Panc1 (cell line): Measurements from ENCODE around the gene OPN1MW3.
"Not testable (repeated sequence)": the region's sequence is repeated elsewhere in the genome, so short reads cannot be mapped to it uniquely, and the experiment has no call there.

Source experiments
- POLR2AphosphoS5 ChIP-seq: IDR thresholded peaks from 2 replicates; pipeline ENCODE4 v1.6.1; 2012; ENCODE audit warnings: mild to moderate bottlenecking, low read depth, low read length, moderate library complexity
- SIN3A ChIP-seq: IDR thresholded peaks from 2 replicates; pipeline ENCODE4 v1.6.1; 2012; ENCODE audit warnings: low read depth, mild to moderate bottlenecking, low read length, moderate library complexity, borderline replicate concordance; ENCODE audit not compliant: insufficient read depth
- TF ChIP-seq, protein P1 (sequence below): fragments of 450-650 bp; IDR thresholded peaks from 2 replicates; pipeline ENCODE4 v1.5.1; 2017; ENCODE audit warnings: mild to moderate bottlenecking

DNA sequence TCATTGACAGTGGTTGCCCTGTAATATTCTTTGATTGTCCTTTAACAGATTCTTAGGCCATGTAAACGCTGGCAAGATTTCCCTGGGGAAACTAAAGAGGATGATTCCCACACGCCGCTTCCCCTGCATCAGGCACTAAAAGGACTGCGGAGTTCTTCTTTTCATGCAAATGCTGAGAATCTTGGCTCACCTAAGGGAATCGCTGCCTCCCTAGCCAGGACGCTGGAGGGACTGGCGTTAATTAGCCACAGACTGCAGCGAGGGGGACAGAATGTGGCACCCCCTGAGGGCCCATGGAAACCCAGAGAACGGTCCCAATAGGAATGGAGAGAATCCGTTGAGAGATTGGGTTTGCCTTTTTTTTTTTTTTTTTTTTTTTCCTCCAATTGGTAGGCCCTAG lies 45.9 kb upstream of the OPN1MW3 start:
- TF ChIP-seq, protein P1, sequence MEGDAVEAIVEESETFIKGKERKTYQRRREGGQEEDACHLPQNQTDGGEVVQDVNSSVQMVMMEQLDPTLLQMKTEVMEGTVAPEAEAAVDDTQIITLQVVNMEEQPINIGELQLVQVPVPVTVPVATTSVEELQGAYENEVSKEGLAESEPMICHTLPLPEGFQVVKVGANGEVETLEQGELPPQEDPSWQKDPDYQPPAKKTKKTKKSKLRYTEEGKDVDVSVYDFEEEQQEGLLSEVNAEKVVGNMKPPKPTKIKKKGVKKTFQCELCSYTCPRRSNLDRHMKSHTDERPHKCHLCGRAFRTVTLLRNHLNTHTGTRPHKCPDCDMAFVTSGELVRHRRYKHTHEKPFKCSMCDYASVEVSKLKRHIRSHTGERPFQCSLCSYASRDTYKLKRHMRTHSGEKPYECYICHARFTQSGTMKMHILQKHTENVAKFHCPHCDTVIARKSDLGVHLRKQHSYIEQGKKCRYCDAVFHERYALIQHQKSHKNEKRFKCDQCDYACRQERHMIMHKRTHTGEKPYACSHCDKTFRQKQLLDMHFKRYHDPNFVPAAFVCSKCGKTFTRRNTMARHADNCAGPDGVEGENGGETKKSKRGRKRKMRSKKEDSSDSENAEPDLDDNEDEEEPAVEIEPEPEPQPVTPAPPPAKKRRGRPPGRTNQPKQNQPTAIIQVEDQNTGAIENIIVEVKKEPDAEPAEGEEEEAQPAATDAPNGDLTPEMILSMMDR, result not testable (repeated sequence)
- TF ChIP-seq POLR2AphosphoS5, SIN3A: not testable (repeated sequence)
